ENCODE data around the gene ASPDH.
A peak's percentile ranks its signal among the peaks of the same experiment; 100 is the strongest.

DNA sequence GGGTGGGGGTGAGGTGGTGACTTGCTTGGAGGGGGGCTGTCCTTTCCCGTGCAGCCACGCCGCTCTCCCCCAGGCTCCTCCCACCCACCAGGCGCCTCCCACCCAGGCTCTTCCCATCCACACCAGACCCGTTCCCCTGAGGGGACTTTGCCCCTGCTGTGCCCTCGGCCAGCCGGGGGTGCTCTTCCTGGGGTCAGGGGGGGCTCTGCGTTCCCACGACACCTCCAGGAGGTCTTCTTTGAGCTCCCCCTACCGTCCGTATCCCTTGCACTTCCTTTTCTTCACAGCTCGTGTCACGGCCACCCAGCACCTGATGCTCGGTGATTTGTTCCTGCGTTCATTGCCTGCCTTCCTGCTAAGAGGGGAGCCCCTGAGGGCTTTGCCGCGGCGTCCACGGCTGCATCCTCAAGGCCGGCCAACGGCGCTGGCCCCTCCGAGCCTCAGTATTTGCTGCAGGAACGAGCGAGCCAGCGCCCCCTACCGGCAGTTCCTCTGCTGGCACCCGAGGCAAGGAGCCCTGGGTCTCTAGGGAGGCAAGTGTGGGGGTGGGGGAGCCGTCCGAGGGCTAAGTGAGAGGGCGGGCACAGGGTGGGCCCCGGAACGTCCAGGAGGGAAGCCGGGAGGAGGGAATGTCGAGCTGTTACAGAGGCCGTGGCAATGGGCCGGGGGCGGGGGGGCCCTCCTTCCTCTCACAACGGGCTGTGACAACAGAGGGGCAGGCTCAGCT is 42.7 kb upstream of the ASPDH start:
- TF ChIP-seq, protein P1, sequence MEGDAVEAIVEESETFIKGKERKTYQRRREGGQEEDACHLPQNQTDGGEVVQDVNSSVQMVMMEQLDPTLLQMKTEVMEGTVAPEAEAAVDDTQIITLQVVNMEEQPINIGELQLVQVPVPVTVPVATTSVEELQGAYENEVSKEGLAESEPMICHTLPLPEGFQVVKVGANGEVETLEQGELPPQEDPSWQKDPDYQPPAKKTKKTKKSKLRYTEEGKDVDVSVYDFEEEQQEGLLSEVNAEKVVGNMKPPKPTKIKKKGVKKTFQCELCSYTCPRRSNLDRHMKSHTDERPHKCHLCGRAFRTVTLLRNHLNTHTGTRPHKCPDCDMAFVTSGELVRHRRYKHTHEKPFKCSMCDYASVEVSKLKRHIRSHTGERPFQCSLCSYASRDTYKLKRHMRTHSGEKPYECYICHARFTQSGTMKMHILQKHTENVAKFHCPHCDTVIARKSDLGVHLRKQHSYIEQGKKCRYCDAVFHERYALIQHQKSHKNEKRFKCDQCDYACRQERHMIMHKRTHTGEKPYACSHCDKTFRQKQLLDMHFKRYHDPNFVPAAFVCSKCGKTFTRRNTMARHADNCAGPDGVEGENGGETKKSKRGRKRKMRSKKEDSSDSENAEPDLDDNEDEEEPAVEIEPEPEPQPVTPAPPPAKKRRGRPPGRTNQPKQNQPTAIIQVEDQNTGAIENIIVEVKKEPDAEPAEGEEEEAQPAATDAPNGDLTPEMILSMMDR (IDR thresholded peaks at IDR 0.05; ENCODE audit: low read depth, low read length) = peak; percentile 99
- TF ChIP-seq EZH2phosphoT487 (IDR thresholded peaks at IDR 0.05; ENCODE audit: low read depth) = no peak

All from OCI-LY3 (cell line).